Upper lobe of left lung (tissue), 4 donors: ENCODE results near the gene PLXNA3.

Experiments used
- CTCF ChIP-seq, 6 experiments: fragments of 450-650 bp in 4 of 6; fragments of 200-600 bp in 2 of 6; sonication (generic) in 2 of 6; IDR thresholded peaks; one replicate each; pipeline ENCODE4 v1.5.1; 2016 to 2019; ENCODE audit warnings: antibody characterized with exemption in 6 of 6
- EP300 ChIP-seq, 4 donors: sonication (generic); formaldehyde crosslinking; IDR thresholded peaks; one replicate each; pipeline ENCODE4 v1.5.1; 2017; ENCODE audit warnings: antibody characterized with exemption in 4 of 4, control low read depth in 2 of 4

- no peak for TF ChIP-seq CTCF (IDR thresholded peaks at IDR 0.05)
- no peak for TF ChIP-seq EP300 (IDR thresholded peaks at IDR 0.05)
Measured at GRCh38 chrX:154515090-154515965, 57.2 kb downstream of the PLXNA3 start.
